Thyroid gland (tissue), 4 donors: Measurements from ENCODE around the gene RHOB.

ENCODE experiments used
- CTCF ChIP-seq, 6 experiments: fragments of 200-600 bp in 3 of 6; fragments of 450-650 bp in 3 of 6; sonication (generic) in 3 of 6; IDR thresholded peaks; one replicate each; pipeline ENCODE4 v1.5.1; 2016 to 2019; ENCODE audit warnings: antibody characterized with exemption in 6 of 6, mild to moderate bottlenecking in 2 of 6, inconsistent platforms in 1 of 6, moderate library complexity in 1 of 6
- POLR2A ChIP-seq, 2 donors: fragments of 450-650 bp; IDR thresholded peaks; one replicate each; pipeline ENCODE4 v1.6.1; 2017; ENCODE audit warnings: antibody characterized with exemption in 2 of 2, mild to moderate bottlenecking in 2 of 2, moderate library complexity in 1 of 2

- TF ChIP-seq CTCF (IDR thresholded peaks at IDR 0.05) (no peak), POLR2A (IDR thresholded peaks at IDR 0.05) (peak in 1 of 2 donors; percentile 8)
Measured at GRCh38 chr2:20450201-20450999, 3.5 kb downstream of the RHOB start.
